Mesothelial cell of epicardium (in vitro differentiated cells): Measurements from ENCODE around the gene KRTAP10-7. TPM values are rescaled to one million over a fixed set of nuclear protein-coding genes. Genes with fewer than 3 reads are reported as not detected.

Experiments used
- DNase-seq, 2 experiments: peaks; one replicate each; pipeline ENCODE4 v3.0.0; 2021; ENCODE audit warnings: low spot score in 2 of 2; ENCODE audit not compliant: unreplicated experiment in 2 of 2
- H3K27ac Mint-ChIP-seq: 2 replicates; pipeline ENCODE4 v1.8.0; 2021; ENCODE audit warnings: mixed read lengths
- H3K27me3 Mint-ChIP-seq: 2 replicates; pipeline ENCODE4 v1.8.0; 2021; ENCODE audit warnings: low read depth, mixed read lengths
- H3K36me3 Mint-ChIP-seq: 2 replicates; pipeline ENCODE4 v1.8.0; 2021; ENCODE audit warnings: mixed read lengths
- H3K4me1 Mint-ChIP-seq: 2 replicates; pipeline ENCODE4 v1.8.0; 2021; ENCODE audit warnings: mixed read lengths
- H3K4me3 Mint-ChIP-seq: 2 replicates; pipeline ENCODE4 v1.8.0; 2021; ENCODE audit warnings: mild to moderate bottlenecking, moderate library complexity, mixed read lengths
- H3K9me3 Mint-ChIP-seq: 2 replicates; pipeline ENCODE4 v1.8.0; 2021; ENCODE audit warnings: mixed read lengths
- CTCF ChIP-seq: fragments of 200-600 bp; sonication (generic); IDR thresholded peaks from one replicate; pipeline ENCODE4 v1.5.0; 2021; ENCODE audit warnings: antibody characterized with exemption; ENCODE audit not compliant: unreplicated experiment
- total RNA-seq: library from RNA; stranded (reverse); gene quantifications from 3 replicates; pipeline ENCODE4 v1.2.1, GENCODE V29; 2021

Gene KRTAP10-7
- total RNA-seq, 1 donor from 2014 or later: not detected

GRCh38 chr21:44564886-44565598, 35.4 kb upstream of the KRTAP10-7 start:
- H3K9me3 Mint-ChIP-seq: peaks cover 27% of the 10 kb centered on the region
- no peak for DNase-seq
- H3K27me3 Mint-ChIP-seq: peaks cover 9% of the 10 kb centered on the region
- no peak for TF ChIP-seq CTCF
- H3K27ac Mint-ChIP-seq: no peak overlapping the region
- no peaks in the 10 kb centered on the region for H3K36me3 Mint-ChIP-seq
- H3K4me3 Mint-ChIP-seq: no peak overlapping the region
- no peaks in the 10 kb centered on the region for H3K4me1 Mint-ChIP-seq

- Mint-ChIP-seq H3K27ac (no peak overlapping the region), H3K4me3 (no peak overlapping the region), H3K36me3 (no peaks in the 10 kb centered on the region), H3K27me3 (peaks cover 4% of the 10 kb centered on the region), H3K9me3 (peaks cover 25% of the 10 kb centered on the region), H3K4me1 (no peaks in the 10 kb centered on the region)
- no peak for TF ChIP-seq CTCF
- DNase-seq: no peak
Measured at GRCh38 chr21:44566403-44566802, 34.0 kb upstream of the KRTAP10-7 start.

- Mint-ChIP-seq H3K4me3 (no peak overlapping the region), H3K9me3 (peaks cover 25% of the 10 kb centered on the region), H3K36me3 (no peaks in the 10 kb centered on the region), H3K4me1 (no peaks in the 10 kb centered on the region), H3K27ac (no peak overlapping the region), H3K27me3 (peaks cover 4% of the 10 kb centered on the region)
- TF ChIP-seq CTCF: no peak
- DNase-seq: no peak
Measured at GRCh38 chr21:44567481-44568171, 32.8 kb upstream of the KRTAP10-7 start.

- peaks cover 4% of the 10 kb centered on the region for H3K27me3 Mint-ChIP-seq
- TF ChIP-seq CTCF: no peak
- H3K9me3 Mint-ChIP-seq: peaks cover 24% of the 10 kb centered on the region
- H3K27ac Mint-ChIP-seq: no peak overlapping the region
- H3K4me3 Mint-ChIP-seq: no peak overlapping the region
- H3K4me1 Mint-ChIP-seq: no peaks in the 10 kb centered on the region
- DNase-seq: no peak
- H3K36me3 Mint-ChIP-seq: no peaks in the 10 kb centered on the region
Measured at GRCh38 chr21:44568261-44568660, 32.1 kb upstream of the KRTAP10-7 start.

- peaks cover 4% of the 10 kb centered on the region for H3K27me3 Mint-ChIP-seq
- no peak overlapping the region for H3K27ac Mint-ChIP-seq
- DNase-seq: no peak
- no peaks in the 10 kb centered on the region for H3K36me3 Mint-ChIP-seq
- peaks cover 24% of the 10 kb centered on the region for H3K9me3 Mint-ChIP-seq
- no peaks in the 10 kb centered on the region for H3K4me1 Mint-ChIP-seq
- no peak for TF ChIP-seq CTCF
- no peak overlapping the region for H3K4me3 Mint-ChIP-seq
Measured at GRCh38 chr21:44568667-44569556, 31.5 kb upstream of the KRTAP10-7 start.
